Renal cortex interstitium (tissue), 11 donors: Measurements from ENCODE around the gene ULK4. TPM values are rescaled to one million over a fixed set of nuclear protein-coding genes. Genes with fewer than 3 reads are reported as not detected.

Source experiments
- DNase-seq, 11 donors: peaks; one replicate each; pipeline ENCODE4 v3.0.0-alpha.2; 2013; ENCODE audit warnings: low read depth in 9 of 11, low spot score in 4 of 11; ENCODE audit errors: extremely low read depth in 1 of 11
- polyA plus RNA-seq, 3 donors: library from polyadenylated mRNA; unstranded; fragments of 120-200 nt; gene quantifications; one replicate each; pipeline ENCODE4 v1.2.1, GENCODE V29; 2013; ENCODE audit not compliant: insufficient read length in 3 of 3

ULK4 gene
- polyA plus RNA-seq, 3 donors: 4.1 to 6.1 (median 5.5) TPM

GRCh38 chr3:41972802-41973201 is 10.9 kb upstream of the ULK4 start:
- DNase-seq: no peak

GRCh38 chr3:41966206-41966605 is 4.3 kb upstream of the ULK4 start:
- DNase-seq: no peak

- no peak for DNase-seq
These were observed 1.9 kb upstream of the ULK4 start for GRCh38 chr3:41963823-41964222.

- peak in 3 of 11 donors; percentile 36 to 54 (median 44) for DNase-seq
These were observed 815 bp downstream of the ULK4 start for GRCh38 chr3:41960826-41961750.

- DNase-seq: no peak
These were observed 5.3 kb downstream of the ULK4 start for GRCh38 chr3:41956574-41956973.

- DNase-seq: no peak
These were observed 6.7 kb downstream of the ULK4 start for GRCh38 chr3:41955192-41955591.

GRCh38 chr3:41943311-41943843 is 18.5 kb downstream of the ULK4 start:
- no peak for DNase-seq

GRCh38 chr3:41940393-41940792 is 21.5 kb downstream of the ULK4 start:
- DNase-seq: no peak

GRCh38 chr3:41936384-41936783 is 25.5 kb downstream of the ULK4 start:
- no peak for DNase-seq

- peak in 1 of 11 donors; percentile 31 for DNase-seq
These were observed 28.7 kb downstream of the ULK4 start for GRCh38 chr3:41933154-41933676.

GRCh38 chr3:41932464-41932863 is 29.4 kb downstream of the ULK4 start:
- peak in 1 of 11 donors; percentile 36 for DNase-seq

GRCh38 chr3:41920406-41920965 is 41.4 kb downstream of the ULK4 start:
- DNase-seq: peak in 2 of 11 donors; percentile 22 to 28

GRCh38 chr3:41915353-41915752 is 46.5 kb downstream of the ULK4 start:
- no peak for DNase-seq

- DNase-seq: no peak
These were observed 49.6 kb downstream of the ULK4 start for GRCh38 chr3:41912280-41912679.

- DNase-seq: no peak
These were observed 54.4 kb downstream of the ULK4 start for GRCh38 chr3:41907330-41908073.

GRCh38 chr3:41900265-41900664 is 61.6 kb downstream of the ULK4 start:
- DNase-seq: no peak

GRCh38 chr3:41898631-41899030 is 63.3 kb downstream of the ULK4 start:
- DNase-seq: no peak

- peak; percentile 2 to 31 (median 17) for DNase-seq
These were observed 67.9 kb downstream of the ULK4 start for GRCh38 chr3:41893977-41894376.

- DNase-seq: no peak
These were observed 73.4 kb downstream of the ULK4 start for GRCh38 chr3:41888368-41889076.
